Smooth muscle cell (in vitro differentiated cells): ENCODE data around the gene RBM15. TPM values are rescaled to one million over a fixed set of nuclear protein-coding genes. Genes with fewer than 3 reads are reported as not detected.

Experiments
- DNase-seq: peaks from one replicate; lab custom pipeline; 2025; ENCODE audit not compliant: unreplicated experiment; lab: John Stamatoyannopoulos, UW
- H2AFZ ChIP-seq: fragments of 200-600 bp; sonication (generic); 2 replicates; pipeline ENCODE4 v1.6.0; 2016; ENCODE audit warnings: antibody characterized with exemption, low read depth, mild to moderate bottlenecking
- H3F3A ChIP-seq: fragments of 200-600 bp; sonication (generic); 2 replicates; pipeline ENCODE4 v1.6.0; 2017; ENCODE audit warnings: antibody characterized with exemption, low read depth
- H3K27ac ChIP-seq: fragments of 200-600 bp; sonication (generic); 2 replicates; pipeline ENCODE4 v1.5.1; 2016; ENCODE audit warnings: low read depth, mild to moderate bottlenecking
- H3K27me3 ChIP-seq: fragments of 200-600 bp; sonication (generic); 2 replicates; pipeline ENCODE4 v1.6.1; 2016; ENCODE audit warnings: low read depth, mild to moderate bottlenecking
- H3K36me3 ChIP-seq: fragments of 200-600 bp; sonication (generic); 2 replicates; pipeline ENCODE4 v1.5.1; 2016; ENCODE audit warnings: low read depth
- H3K4me1 ChIP-seq: fragments of 200-600 bp; sonication (generic); 2 replicates; pipeline ENCODE4 v1.5.1; 2016; ENCODE audit warnings: low read depth
- H3K4me2 ChIP-seq: fragments of 200-600 bp; sonication (generic); 2 replicates; pipeline ENCODE4 v1.6.0; 2016; ENCODE audit warnings: mild to moderate bottlenecking
- H3K4me3 ChIP-seq: fragments of 200-600 bp; sonication (generic); 2 replicates; pipeline ENCODE4 v1.5.1; 2016; ENCODE audit warnings: mild to moderate bottlenecking
- H3K79me2 ChIP-seq: fragments of 200-600 bp; sonication (generic); 2 replicates; pipeline ENCODE4 v1.6.0; 2016; ENCODE audit warnings: low read depth, mild to moderate bottlenecking
- H3K9ac ChIP-seq: fragments of 200-600 bp; sonication (generic); 2 replicates; pipeline ENCODE4 v1.6.0; 2016; ENCODE audit warnings: low read depth
- H3K9me3 ChIP-seq: fragments of 200-600 bp; sonication (generic); replicated peaks from 2 replicates; pipeline ENCODE4 v1.5.1; 2016; ENCODE audit warnings: low read depth
- H4K20me1 ChIP-seq: fragments of 200-600 bp; sonication (generic); 2 replicates; pipeline ENCODE4 v1.6.0; 2016; ENCODE audit warnings: low read depth
- CTCF ChIP-seq: fragments of 200-600 bp; sonication (generic); IDR thresholded peaks from 2 replicates; pipeline ENCODE4 v1.5.1; 2017; ENCODE audit warnings: borderline replicate concordance, mild to moderate bottlenecking, antibody characterized with exemption; ENCODE audit not compliant: insufficient read depth, poor library complexity, severe bottlenecking
- WGBS: methylation state at CpG from one replicate; pipeline ENCODE4 v1.1.7; 2016; ENCODE audit warnings: low lambda C conversion rate; 5-methylcytosine and 5-hydroxymethylcytosine counted together
- polyA plus RNA-seq: library from polyadenylated mRNA; unstranded; fragments of >200 nt; fragmentation: Nextera tagmentation; extraction: Ambion mirVana; gene quantifications from 2 replicates; pipeline ENCODE4 v1.2.1, GENCODE V29; 2016
- total RNA-seq: library from RNA; depleted of rRNA; stranded (reverse); fragments of >200 nt; gene quantifications from 2 replicates; pipeline ENCODE4 v1.2.3, GENCODE V29; 2014

The RBM15 gene
- total and polyA plus RNA-seq, 2 experiments from 2014 or later, result 5.3 to 32.9 TPM

- Histone ChIP-seq H2AFZ (no peak overlapping the region), H3K4me3 (no peak overlapping the region), H3K27ac (no peak overlapping the region), H3K27me3 (no peaks in the 10 kb centered on the region), H3K9ac (no peak overlapping the region), H3K4me1 (no peaks in the 10 kb centered on the region), H3K79me2 (no peaks in the 10 kb centered on the region), H3K4me2 (no peak overlapping the region), H3K36me3 (no peaks in the 10 kb centered on the region), H4K20me1 (no peaks in the 10 kb centered on the region), H3K9me3 (no peaks in the 10 kb centered on the region), H3F3A (no peaks in the 10 kb centered on the region)
- no peak for DNase-seq
- 94% methylated on average over 1 of the region's 1 CpG for WGBS
- no peak for TF ChIP-seq CTCF
These were observed 14.5 kb upstream of the RBM15 start for GRCh38 chr1:110324667-110325066.

- H3K27ac ChIP-seq, result no peak overlapping the region
- WGBS, result 69% methylated on average over 1 of the region's 1 CpG
- no peaks in the 10 kb centered on the region for H4K20me1 ChIP-seq
- no peak overlapping the region for H2AFZ ChIP-seq
- H3K9me3 ChIP-seq, result no peaks in the 10 kb centered on the region
- H3F3A ChIP-seq, result no peaks in the 10 kb centered on the region
- no peaks in the 10 kb centered on the region for H3K27me3 ChIP-seq
- no peak for DNase-seq
- no peaks in the 10 kb centered on the region for H3K79me2 ChIP-seq
- H3K4me3 ChIP-seq, result no peak overlapping the region
- H3K36me3 ChIP-seq, result no peaks in the 10 kb centered on the region
- H3K4me1 ChIP-seq, result no peaks in the 10 kb centered on the region
- no peak overlapping the region for H3K9ac ChIP-seq
- no peak overlapping the region for H3K4me2 ChIP-seq
- no peak for TF ChIP-seq CTCF
These were observed 12.4 kb upstream of the RBM15 start for GRCh38 chr1:110326826-110327225.

- no peak for DNase-seq
- no peaks in the 10 kb centered on the region for H3K27me3 ChIP-seq
- no peaks in the 10 kb centered on the region for H3K4me1 ChIP-seq
- H3K79me2 ChIP-seq, result no peaks in the 10 kb centered on the region
- no peak overlapping the region for H3K4me2 ChIP-seq
- no peak overlapping the region for H3K4me3 ChIP-seq
- H3K27ac ChIP-seq, result no peak overlapping the region
- no peak overlapping the region for H2AFZ ChIP-seq
- H3F3A ChIP-seq, result no peaks in the 10 kb centered on the region
- TF ChIP-seq CTCF, result no peak
- H3K36me3 ChIP-seq, result no peaks in the 10 kb centered on the region
- H3K9ac ChIP-seq, result no peak overlapping the region
- H4K20me1 ChIP-seq, result no peaks in the 10 kb centered on the region
- no peaks in the 10 kb centered on the region for H3K9me3 ChIP-seq
These were observed 10.9 kb upstream of the RBM15 start for GRCh38 chr1:110328274-110328673.

GRCh38 chr1:110328700-110329099 lies 10.5 kb upstream of the RBM15 start:
- no peaks in the 10 kb centered on the region for H3F3A ChIP-seq
- H3K27me3 ChIP-seq, result no peaks in the 10 kb centered on the region
- H3K79me2 ChIP-seq, result no peaks in the 10 kb centered on the region
- no peak overlapping the region for H3K9ac ChIP-seq
- no peak overlapping the region for H3K27ac ChIP-seq
- no peaks in the 10 kb centered on the region for H3K36me3 ChIP-seq
- no peak overlapping the region for H3K4me3 ChIP-seq
- WGBS, result 93% methylated on average over 3 of the region's 3 CpGs
- H3K4me1 ChIP-seq, result no peaks in the 10 kb centered on the region
- H4K20me1 ChIP-seq, result no peaks in the 10 kb centered on the region
- no peak for DNase-seq
- H2AFZ ChIP-seq, result no peak overlapping the region
- TF ChIP-seq CTCF, result no peak
- H3K9me3 ChIP-seq, result no peaks in the 10 kb centered on the region
- H3K4me2 ChIP-seq, result no peak overlapping the region
